Lower lobe of right lung (tissue), 2 donors: ENCODE measurements around the gene PKHD1. TPM values are rescaled to one million over a fixed set of nuclear protein-coding genes. Genes with fewer than 3 reads are reported as not detected.

ENCODE experiments used
- ATAC-seq, 2 donors: fragments of 200-7000 bp; cut with Tn5 transposase; one replicate each; pipeline ENCODE4 v1.9.1; 2020 to 2022; ENCODE audit warnings: mild to moderate bottlenecking in 2 of 2, moderate library complexity in 2 of 2
- DNase-seq: peaks from one replicate; pipeline ENCODE4 v3.0.0-alpha.2; 2020
- H3K27ac ChIP-seq: fragments of 200-600 bp; one replicate; pipeline ENCODE4 v1.8.0; 2022
- H3K27me3 ChIP-seq: fragments of 200-600 bp; one replicate; pipeline ENCODE4 v1.8.0; 2022; ENCODE audit warnings: low read depth
- H3K36me3 ChIP-seq: fragments of 200-600 bp; one replicate; pipeline ENCODE4 v1.8.0; 2022; ENCODE audit warnings: mild to moderate bottlenecking
- H3K4me1 ChIP-seq: fragments of 200-600 bp; one replicate; pipeline ENCODE4 v1.8.0; 2022
- H3K4me3 ChIP-seq: fragments of 200-600 bp; one replicate; pipeline ENCODE4 v1.8.0; 2022; ENCODE audit warnings: mild to moderate bottlenecking
- H3K9me3 ChIP-seq: fragments of 200-600 bp; one replicate; pipeline ENCODE4 v1.8.0; 2022
- CTCF ChIP-seq: fragments of 200-600 bp; IDR thresholded peaks from one replicate; pipeline ENCODE4 v1.8.0; 2022; ENCODE audit warnings: antibody characterized with exemption, mild to moderate bottlenecking
- intact Hi-C: fragments of 100-400 bp; cut with DNase I; formaldehyde crosslinking; loops from one replicate; pipeline ENCODE4 v1.11.0; 2022
- total RNA-seq: library from RNA; stranded (reverse); fragmentation: NEBNext Ultra II Directional; extraction: Animal tissue kit (Norgen Biotek cat#: 25700); gene quantifications from one replicate; pipeline ENCODE4 v1.2.1, GENCODE V29; 2021
- donor health status: DM: no; HTN: yes; CAD: no; lungs with severe emphysema.

PKHD1 gene
- total RNA-seq, 1 donor from 2014 or later = 0.09 TPM

GRCh38 chr6:51887859-51888258, 199.6 kb downstream of the PKHD1 start:
- no peak overlapping the region for H3K4me3 ChIP-seq
- DNase-seq (no peak), ATAC-seq (no peak)
- no peaks in the 10 kb centered on the region for H3K36me3 ChIP-seq
- H3K4me1 ChIP-seq = no peaks in the 10 kb centered on the region
- no peak for TF ChIP-seq CTCF
- H3K27ac ChIP-seq = no peak overlapping the region
- H3K27me3 ChIP-seq = no peaks in the 10 kb centered on the region
- intact Hi-C loops = no loop called here
- no peaks in the 10 kb centered on the region for H3K9me3 ChIP-seq

- no peak for TF ChIP-seq CTCF
- H3K4me3 ChIP-seq = no peak overlapping the region
- ATAC-seq (no peak), DNase-seq (no peak)
- H3K9me3 ChIP-seq = no peaks in the 10 kb centered on the region
- H3K4me1 ChIP-seq = no peaks in the 10 kb centered on the region
- H3K36me3 ChIP-seq = no peaks in the 10 kb centered on the region
- intact Hi-C loops = no loop called here
- no peak overlapping the region for H3K27ac ChIP-seq
- H3K27me3 ChIP-seq = no peaks in the 10 kb centered on the region
Observed at GRCh38 chr6:51885957-51886356, 201.5 kb downstream of the PKHD1 start.

GRCh38 chr6:51868591-51869355, 218.6 kb downstream of the PKHD1 start:
- no peak for TF ChIP-seq CTCF
- Histone ChIP-seq H3K27ac (no peak overlapping the region), H3K4me3 (no peak overlapping the region), H3K27me3 (no peaks in the 10 kb centered on the region), H3K9me3 (no peaks in the 10 kb centered on the region), H3K36me3 (no peaks in the 10 kb centered on the region), H3K4me1 (no peaks in the 10 kb centered on the region)
- ATAC-seq (no peak), DNase-seq (no peak)
- intact Hi-C loops = no loop called here

GRCh38 chr6:51866867-51867266, 220.5 kb downstream of the PKHD1 start:
- intact Hi-C loops = no loop called here
- H3K9me3 ChIP-seq = no peaks in the 10 kb centered on the region
- no peaks in the 10 kb centered on the region for H3K4me1 ChIP-seq
- H3K27ac ChIP-seq = no peak overlapping the region
- no peak for TF ChIP-seq CTCF
- no peaks in the 10 kb centered on the region for H3K36me3 ChIP-seq
- no peak overlapping the region for H3K4me3 ChIP-seq
- no peaks in the 10 kb centered on the region for H3K27me3 ChIP-seq
- DNase-seq (no peak), ATAC-seq (no peak)

GRCh38 chr6:51865996-51866395, 221.4 kb downstream of the PKHD1 start:
- Histone ChIP-seq H3K9me3 (no peaks in the 10 kb centered on the region), H3K4me3 (no peak overlapping the region), H3K27ac (no peak overlapping the region), H3K27me3 (no peaks in the 10 kb centered on the region), H3K36me3 (no peaks in the 10 kb centered on the region), H3K4me1 (no peaks in the 10 kb centered on the region)
- intact Hi-C loops = no loop called here
- no peak for DNase-seq
- no peak for TF ChIP-seq CTCF
- no peak for ATAC-seq
